IMR-90 (cell line): Measurements from ENCODE around the gene DNAH17. TPM values are rescaled to one million over a fixed set of nuclear protein-coding genes. Genes with fewer than 3 reads are reported as not detected.

ENCODE experiments used
- ATAC-seq: fragments of 200-7000 bp; cut with Tn5 transposase; 2 replicates; pipeline ENCODE4 v1.9.1; 2020; ENCODE audit warnings: low read depth, mild to moderate bottlenecking, moderate library complexity
- BruUV-seq: library from RNA; stranded (reverse); fragments of 400-500 nt; replicated peaks from 2 replicates; lab custom pipeline; 2021; lab: Mats Ljungman, UMichigan
- CTCF ChIA-PET: fragments of 300-600 bp; formaldehyde crosslinking; extraction: SDS; loops from one replicate; lab custom pipeline; 2021; ENCODE audit warnings: antibody characterized with exemption; lab: Yijun Ruan, JAX
- POLR2A ChIA-PET: fragments of 300-600 bp; sonication (Branson Sonifier 250); formaldehyde crosslinking; loops from one replicate; lab custom pipeline; 2022; ENCODE audit warnings: antibody characterized with exemption; ENCODE audit not compliant: unreplicated experiment; lab: Charles Lee
- DNase-seq: peaks from one replicate; pipeline ENCODE4 v3.0.0; 2013
- H2AFZ ChIP-seq: replicated peaks from 2 replicates; pipeline ENCODE3; 2013; ENCODE audit warnings: low read length, mild to moderate bottlenecking; ENCODE audit not compliant: poor library complexity
- H2AK5ac ChIP-seq: 2 replicates; pipeline ENCODE4 v1.6.1; 2013; ENCODE audit warnings: low read depth, low read length, inconsistent platforms
- H2AK9ac ChIP-seq: replicated peaks from 2 replicates; pipeline ENCODE3; 2013; ENCODE audit warnings: mild to moderate bottlenecking, low read depth, low read length, moderate library complexity; ENCODE audit not compliant: poor library complexity
- H2BK120ac ChIP-seq: 2 replicates; pipeline ENCODE4 v1.6.1; 2013; ENCODE audit warnings: low read depth, low read length, inconsistent platforms
- H2BK15ac ChIP-seq: 3 replicates; pipeline ENCODE4 v1.6.1; 2013; ENCODE audit warnings: low read depth, low read length, inconsistent platforms
- H2BK20ac ChIP-seq: 2 replicates; pipeline ENCODE4 v1.6.1; 2013; ENCODE audit warnings: low read depth, mild to moderate bottlenecking, inconsistent platforms, low read length, moderate library complexity
- H2BK5ac ChIP-seq: 2 replicates; pipeline ENCODE4 v1.6.1; 2013; ENCODE audit warnings: mild to moderate bottlenecking, low read depth, low read length, inconsistent platforms; ENCODE audit not compliant: poor library complexity, severe bottlenecking
- H3K14ac ChIP-seq: replicated peaks from 2 replicates; pipeline ENCODE4 v1.6.1; 2013; ENCODE audit warnings: low read depth, low read length, inconsistent platforms
- H3K18ac ChIP-seq: 2 replicates; pipeline ENCODE4 v1.6.1; 2013; ENCODE audit warnings: low read depth, low read length, control low read depth
- H3K23ac ChIP-seq: 2 replicates; pipeline ENCODE4 v1.6.1; 2013; ENCODE audit warnings: low read depth, low read length, inconsistent platforms
- H3K27ac ChIP-seq: 2 replicates; pipeline ENCODE4 v1.5.1; 2013; ENCODE audit warnings: mild to moderate bottlenecking, control low read depth, low read length; ENCODE audit not compliant: insufficient read depth
- H3K27me3 ChIP-seq: 2 replicates; pipeline ENCODE4 v1.6.1; 2013; ENCODE audit warnings: low read length; ENCODE audit not compliant: control insufficient read depth, insufficient read depth
- H3K36me3 ChIP-seq: 2 replicates; pipeline ENCODE4 v1.6.1; 2013; ENCODE audit warnings: low read length, mixed read lengths; ENCODE audit not compliant: control insufficient read depth, insufficient read depth
- H3K4ac ChIP-seq: 2 replicates; pipeline ENCODE4 v1.6.1; 2013; ENCODE audit warnings: low read depth, low read length, inconsistent platforms
- H3K4me1 ChIP-seq: 2 replicates; pipeline ENCODE4 v1.6.1; 2013; ENCODE audit warnings: low read length, mixed read lengths; ENCODE audit not compliant: control insufficient read depth, insufficient read depth
- H3K4me2 ChIP-seq: 2 replicates; pipeline ENCODE4 v1.6.1; 2013; ENCODE audit warnings: low read depth, mild to moderate bottlenecking, control low read depth, low read length, moderate library complexity
- H3K4me3 ChIP-seq: 2 replicates; pipeline ENCODE4 v1.5.1; 2013; ENCODE audit warnings: low read depth, mild to moderate bottlenecking, control low read depth, low read length, moderate library complexity; ENCODE audit not compliant: insufficient read depth
- H3K56ac ChIP-seq: 2 replicates; pipeline ENCODE4 v1.6.1; 2013; ENCODE audit warnings: low read length, inconsistent platforms; ENCODE audit not compliant: insufficient read depth; ENCODE audit errors: extremely low read depth
- H3K79me1 ChIP-seq, 2 experiments: 2 replicates each; pipeline ENCODE4 v1.6.1; 2013; ENCODE audit warnings: low read length in 2 of 2, inconsistent platforms in 1 of 2, low read depth in 1 of 2
- H3K9ac ChIP-seq: 2 replicates; pipeline ENCODE4 v1.6.1; 2013; ENCODE audit warnings: low read depth, low read length, control low read depth
- H3K9me1 ChIP-seq: 2 replicates; pipeline ENCODE4 v1.6.1; 2013; ENCODE audit warnings: low read length, inconsistent platforms; ENCODE audit not compliant: insufficient read depth
- H3K9me3 ChIP-seq: 2 replicates; pipeline ENCODE4 v1.6.1; 2013; ENCODE audit warnings: low read length; ENCODE audit not compliant: control insufficient read depth, insufficient read depth
- H4K20me1 ChIP-seq: 2 replicates; pipeline ENCODE4 v1.6.1; 2013; ENCODE audit warnings: low read length, inconsistent platforms; ENCODE audit not compliant: insufficient read depth
- H4K5ac ChIP-seq: 2 replicates; pipeline ENCODE4 v1.6.1; 2013; ENCODE audit warnings: mild to moderate bottlenecking, low read depth, low read length, control low read depth
- H4K8ac ChIP-seq, 2 experiments: 2 replicates each; pipeline ENCODE4 v1.6.1; 2013; ENCODE audit warnings: low read depth in 2 of 2, low read length in 2 of 2, control low read depth in 1 of 2, inconsistent platforms in 1 of 2
- H4K91ac ChIP-seq: 2 replicates; pipeline ENCODE4 v1.6.1; 2013; ENCODE audit warnings: low read depth, low read length, inconsistent platforms; ENCODE audit not compliant: insufficient read depth
- BHLHE40 ChIP-seq: fragments of 150-350 bp; IDR thresholded peaks from 2 replicates; pipeline ENCODE4 v1.6.1; 2016; ENCODE audit warnings: mild to moderate bottlenecking, low read depth, low read length
- MAFK ChIP-seq: IDR thresholded peaks from 2 replicates; pipeline ENCODE4 v1.6.1; 2012; ENCODE audit warnings: low read depth, low read length, improper control_type of control experiment
- MAZ ChIP-seq: IDR thresholded peaks from 2 replicates; pipeline ENCODE4 v1.6.1; 2012; ENCODE audit warnings: low read depth, mild to moderate bottlenecking, low read length, improper control_type of control experiment, moderate library complexity, borderline replicate concordance
- NFE2L2 ChIP-seq: fragments of 150-350 bp; IDR thresholded peaks from 2 replicates; pipeline ENCODE4 v1.6.1; 2016; ENCODE audit warnings: low read depth, mild to moderate bottlenecking, low read length
- POLR2A ChIP-seq: IDR thresholded peaks from 2 replicates; pipeline ENCODE4 v1.6.1; 2012; ENCODE audit warnings: mild to moderate bottlenecking, low read depth, low read length
- RAD21 ChIP-seq: IDR thresholded peaks from 2 replicates; pipeline ENCODE4 v1.6.1; 2012; ENCODE audit warnings: low read length, improper control_type of control experiment
- RFX5 ChIP-seq: IDR thresholded peaks from 2 replicates; pipeline ENCODE4 v1.8.0; 2012; ENCODE audit warnings: low read depth, mild to moderate bottlenecking, low read length, moderate library complexity
- WGBS, 2 experiments: methylation state at CpG; one replicate each; pipeline versions ENCODE4 v1.1.5 to v1.1.7; 2013; ENCODE audit warnings: missing lambda C conversion rate in 2 of 2; ENCODE audit not compliant: insufficient read length in 1 of 2; ENCODE audit errors: extremely low coverage in 2 of 2; 5-methylcytosine and 5-hydroxymethylcytosine counted together
- dilution Hi-C: fragments of 300-500 bp; cut with HindIII; formaldehyde crosslinking; loops from one replicate; pipeline ENCODE4 v1.14.3; 2018; ENCODE audit warnings: low sequenced_read_pairs; ENCODE audit not compliant: unreplicated experiment
- in situ Hi-C: fragments of 300-500 bp; cut with MboI; formaldehyde crosslinking; loops from 3 replicates; pipeline ENCODE4 v1.14.3; 2019; ENCODE audit warnings: low sequenced_read_pairs, inconsistent platforms, mixed read lengths
- intact Hi-C: fragments of 100-400 bp; cut with micrococcal nuclease; formaldehyde crosslinking; loops from 2 replicates; pipeline ENCODE4 v1.10.0; 2022
- polyA plus RNA-seq, 3 experiments: library from polyadenylated mRNA; depleted of rRNA; stranded (reverse); fragments of >200 nt; gene quantifications; 2 replicates each; pipeline ENCODE4 v1.2.3, GENCODE V29; 2012; ENCODE audit warnings: low replicate concordance in 1 of 3
- total RNA-seq: library from RNA; depleted of rRNA; stranded (reverse); fragments of >200 nt; gene quantifications from 2 replicates; pipeline ENCODE4 v1.2.3, GENCODE V29; 2012
- TF ChIP-seq, protein P1 (sequence below): fragments of 150-350 bp; IDR thresholded peaks from 2 replicates; pipeline ENCODE4 v1.6.1; 2017; ENCODE audit warnings: mild to moderate bottlenecking, antibody characterized with exemption, low read length, low read depth
- TF ChIP-seq, protein P2 (sequence below): conservative IDR thresholded peaks from 2 replicates; pipeline ENCODE4 v1.5.1; 2012; ENCODE audit warnings: mild to moderate bottlenecking, low read depth, low read length, improper control_type of control experiment
- TF ChIP-seq, protein P3 (sequence below): fragments of 150-350 bp; IDR thresholded peaks from 2 replicates; pipeline ENCODE4 v1.6.1; 2016; ENCODE audit warnings: low read depth, mild to moderate bottlenecking, low read length, moderate library complexity, borderline replicate concordance

The DNAH17 gene
- total and polyA plus RNA-seq, 2 of the 4 experiments (the other 2 are of a cell fraction), result not detected

DNA sequence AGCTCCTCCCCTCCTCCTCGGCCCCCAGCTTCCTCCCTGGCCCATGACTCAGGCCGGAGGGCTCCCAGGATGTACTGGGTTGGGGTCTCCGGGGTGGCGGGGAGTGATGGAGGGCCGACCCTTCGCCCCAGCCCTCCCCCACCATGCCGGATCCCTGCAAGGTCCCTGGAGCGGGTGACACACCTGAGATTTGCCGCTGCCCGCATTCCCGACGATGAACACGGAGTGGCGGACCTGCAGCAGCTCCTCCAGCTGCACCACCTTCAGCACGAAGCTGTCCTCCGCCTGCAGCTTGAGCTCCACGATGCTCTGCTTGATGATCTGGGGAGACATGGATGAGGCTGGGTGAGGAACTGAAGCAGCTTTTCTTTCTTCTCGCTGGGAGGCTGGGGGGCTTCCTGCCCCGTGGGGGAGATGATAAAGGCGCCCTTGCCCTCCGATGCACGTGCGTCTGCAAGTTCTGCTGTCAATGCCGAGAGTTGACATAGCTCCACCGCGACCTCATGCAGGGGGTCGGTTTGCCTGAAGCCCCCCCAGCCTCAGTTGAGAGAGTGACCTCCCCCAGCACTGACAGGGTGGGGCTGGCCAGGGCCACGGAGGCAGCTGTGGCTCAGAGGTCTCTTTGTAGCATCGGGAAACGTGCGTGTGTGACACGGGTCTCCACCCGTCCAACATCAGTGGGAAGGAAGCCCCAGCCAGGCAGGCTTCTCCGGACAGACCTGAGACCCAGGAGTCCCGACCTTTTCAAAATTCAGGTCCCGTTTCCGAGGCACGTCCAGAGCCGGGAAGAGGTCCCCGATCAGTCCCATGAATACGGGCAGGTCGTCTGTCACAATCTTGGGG lies 83.1 kb downstream of the DNAH17 start (continued):
- TF ChIP-seq, protein P1, sequence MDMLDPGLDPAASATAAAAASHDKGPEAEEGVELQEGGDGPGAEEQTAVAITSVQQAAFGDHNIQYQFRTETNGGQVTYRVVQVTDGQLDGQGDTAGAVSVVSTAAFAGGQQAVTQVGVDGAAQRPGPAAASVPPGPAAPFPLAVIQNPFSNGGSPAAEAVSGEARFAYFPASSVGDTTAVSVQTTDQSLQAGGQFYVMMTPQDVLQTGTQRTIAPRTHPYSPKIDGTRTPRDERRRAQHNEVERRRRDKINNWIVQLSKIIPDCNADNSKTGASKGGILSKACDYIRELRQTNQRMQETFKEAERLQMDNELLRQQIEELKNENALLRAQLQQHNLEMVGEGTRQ, result no peak

DNA sequence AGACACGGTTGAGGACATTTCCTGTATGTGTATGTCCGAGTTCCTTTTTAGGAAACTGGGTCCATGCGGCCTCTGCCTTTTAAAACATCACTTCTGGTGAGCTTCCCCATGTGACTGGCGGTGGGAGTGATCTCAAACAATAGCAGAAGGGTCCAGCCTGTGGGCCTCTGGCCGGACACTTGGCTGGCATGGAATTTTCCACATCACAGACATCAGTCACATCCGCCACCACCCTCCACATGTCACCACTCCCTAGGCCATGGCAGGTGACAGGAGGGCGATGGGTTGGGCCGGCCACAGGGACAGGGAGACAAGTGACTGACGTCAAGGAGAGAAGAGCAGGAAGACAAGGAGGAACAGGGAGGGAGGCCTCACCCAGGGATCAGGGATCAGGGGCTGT lies 83.7 kb downstream of the DNAH17 start:
- Histone ChIP-seq H3K4me1 (no peaks in the 10 kb centered on the region), H4K20me1 (no peaks in the 10 kb centered on the region), H3K4ac (no peak overlapping the region), H3K4me2 (no peak overlapping the region), H2BK120ac (no peak overlapping the region), H2AFZ (no peak overlapping the region), H3K9me1 (no peaks in the 10 kb centered on the region), H2AK9ac (no peak overlapping the region), H2BK20ac (no peak overlapping the region), H2AK5ac (no peak overlapping the region), H3K27ac (no peak overlapping the region), H3K79me1 (no peaks in the 10 kb centered on the region), H3K36me3 (no peaks in the 10 kb centered on the region), H3K27me3 (peaks cover 15% of the 10 kb centered on the region; the same call in 1 of the 2 replicates), H4K8ac (no peak overlapping the region), H3K9ac (no peak overlapping the region), H3K23ac (no peak overlapping the region), H2BK15ac (no peak overlapping the region), H2BK5ac (no peak overlapping the region), H4K5ac (no peak overlapping the region), H4K91ac (no peak overlapping the region), H3K9me3 (no peaks in the 10 kb centered on the region), H3K4me3 (no peak overlapping the region), H3K18ac (no peak overlapping the region), H3K56ac (no peak overlapping the region), H3K14ac (no peak overlapping the region)
- ChIA-PET CTCF (interaction anchor here (0.9 kb wide), 1 partner anchor 13 kb away, joined by 4 read pairs; no protein-coding TSS in a partner anchor), POLR2A (no interaction called here)
- WGBS, 2 experiments, result no CpG with 5 or more reads among the region's 9 CpGs
- dilution Hi-C loops (no loop called here), in situ Hi-C loops (loop anchor here (25.0 kb wide), 1 partner anchor 469 kb away; no protein-coding TSS in a partner anchor), intact Hi-C loops (loop anchor here (10.0 kb wide), 1 partner anchor 331 kb away; no protein-coding TSS in a partner anchor)
- TF ChIP-seq RAD21 (no peak), RFX5 (no peak), MAFK (no peak), BHLHE40 (no peak), POLR2A (no peak), MAZ (no peak), NFE2L2 (no peak)
- TF ChIP-seq, protein P2, sequence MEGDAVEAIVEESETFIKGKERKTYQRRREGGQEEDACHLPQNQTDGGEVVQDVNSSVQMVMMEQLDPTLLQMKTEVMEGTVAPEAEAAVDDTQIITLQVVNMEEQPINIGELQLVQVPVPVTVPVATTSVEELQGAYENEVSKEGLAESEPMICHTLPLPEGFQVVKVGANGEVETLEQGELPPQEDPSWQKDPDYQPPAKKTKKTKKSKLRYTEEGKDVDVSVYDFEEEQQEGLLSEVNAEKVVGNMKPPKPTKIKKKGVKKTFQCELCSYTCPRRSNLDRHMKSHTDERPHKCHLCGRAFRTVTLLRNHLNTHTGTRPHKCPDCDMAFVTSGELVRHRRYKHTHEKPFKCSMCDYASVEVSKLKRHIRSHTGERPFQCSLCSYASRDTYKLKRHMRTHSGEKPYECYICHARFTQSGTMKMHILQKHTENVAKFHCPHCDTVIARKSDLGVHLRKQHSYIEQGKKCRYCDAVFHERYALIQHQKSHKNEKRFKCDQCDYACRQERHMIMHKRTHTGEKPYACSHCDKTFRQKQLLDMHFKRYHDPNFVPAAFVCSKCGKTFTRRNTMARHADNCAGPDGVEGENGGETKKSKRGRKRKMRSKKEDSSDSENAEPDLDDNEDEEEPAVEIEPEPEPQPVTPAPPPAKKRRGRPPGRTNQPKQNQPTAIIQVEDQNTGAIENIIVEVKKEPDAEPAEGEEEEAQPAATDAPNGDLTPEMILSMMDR, result no peak
- TF ChIP-seq, protein P3, sequence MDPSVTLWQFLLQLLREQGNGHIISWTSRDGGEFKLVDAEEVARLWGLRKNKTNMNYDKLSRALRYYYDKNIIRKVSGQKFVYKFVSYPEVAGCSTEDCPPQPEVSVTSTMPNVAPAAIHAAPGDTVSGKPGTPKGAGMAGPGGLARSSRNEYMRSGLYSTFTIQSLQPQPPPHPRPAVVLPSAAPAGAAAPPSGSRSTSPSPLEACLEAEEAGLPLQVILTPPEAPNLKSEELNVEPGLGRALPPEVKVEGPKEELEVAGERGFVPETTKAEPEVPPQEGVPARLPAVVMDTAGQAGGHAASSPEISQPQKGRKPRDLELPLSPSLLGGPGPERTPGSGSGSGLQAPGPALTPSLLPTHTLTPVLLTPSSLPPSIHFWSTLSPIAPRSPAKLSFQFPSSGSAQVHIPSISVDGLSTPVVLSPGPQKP, result no peak
- ATAC-seq (no peak), DNase-seq (no peak)
- BruUV-seq, result no TSS peak
